Nephron (organoid): ENCODE results near the gene VPS4B.
A peak's percentile ranks its signal among the peaks of the same experiment; 100 is the strongest.

Experiments
- H3K27ac Mint-ChIP-seq, 3 experiments: 2 replicates each; pipeline ENCODE4 v1.8.0; 2020; ENCODE audit warnings: mixed read lengths in 3 of 3, mild to moderate bottlenecking in 2 of 3, moderate library complexity in 1 of 3
- H3K27me3 Mint-ChIP-seq: 2 replicates; pipeline ENCODE4 v1.8.0; 2021; ENCODE audit warnings: low read depth, mild to moderate bottlenecking, moderate library complexity, mixed read lengths
- H3K36me3 Mint-ChIP-seq: 2 replicates; pipeline ENCODE4 v1.8.0; 2020; ENCODE audit warnings: low read depth, mixed read lengths
- H3K4me1 Mint-ChIP-seq: 2 replicates; pipeline ENCODE4 v1.8.0; 2020; ENCODE audit warnings: mixed read lengths
- H3K4me3 Mint-ChIP-seq, 3 experiments: 2 replicates each; pipeline ENCODE4 v1.8.0; 2020; ENCODE audit warnings: mild to moderate bottlenecking in 3 of 3, mixed read lengths in 3 of 3, moderate library complexity in 2 of 3
- H3K9me3 Mint-ChIP-seq: 2 replicates; pipeline ENCODE4 v1.8.0; 2020; ENCODE audit warnings: mixed read lengths
- TF ChIP-seq, protein P1 (sequence below), 3 experiments: fragments of 200-600 bp; sonication (generic); IDR thresholded peaks; one replicate each; pipeline ENCODE4 v1.5.0; 2021; ENCODE audit warnings: antibody characterized with exemption in 3 of 3; ENCODE audit not compliant: unreplicated experiment in 3 of 3

Gene VPS4B

GRCh38 chr18:63339920-63340484, 82.3 kb downstream of the VPS4B start:
- Mint-ChIP-seq H3K36me3 (peaks cover 68% of the 10 kb centered on the region), H3K27me3 (no peaks in the 10 kb centered on the region), H3K9me3 (no peaks in the 10 kb centered on the region), H3K4me1 (no peaks in the 10 kb centered on the region), H3K27ac (no peak overlapping the region), H3K4me3 (no peak overlapping the region)
- TF ChIP-seq, protein P1, sequence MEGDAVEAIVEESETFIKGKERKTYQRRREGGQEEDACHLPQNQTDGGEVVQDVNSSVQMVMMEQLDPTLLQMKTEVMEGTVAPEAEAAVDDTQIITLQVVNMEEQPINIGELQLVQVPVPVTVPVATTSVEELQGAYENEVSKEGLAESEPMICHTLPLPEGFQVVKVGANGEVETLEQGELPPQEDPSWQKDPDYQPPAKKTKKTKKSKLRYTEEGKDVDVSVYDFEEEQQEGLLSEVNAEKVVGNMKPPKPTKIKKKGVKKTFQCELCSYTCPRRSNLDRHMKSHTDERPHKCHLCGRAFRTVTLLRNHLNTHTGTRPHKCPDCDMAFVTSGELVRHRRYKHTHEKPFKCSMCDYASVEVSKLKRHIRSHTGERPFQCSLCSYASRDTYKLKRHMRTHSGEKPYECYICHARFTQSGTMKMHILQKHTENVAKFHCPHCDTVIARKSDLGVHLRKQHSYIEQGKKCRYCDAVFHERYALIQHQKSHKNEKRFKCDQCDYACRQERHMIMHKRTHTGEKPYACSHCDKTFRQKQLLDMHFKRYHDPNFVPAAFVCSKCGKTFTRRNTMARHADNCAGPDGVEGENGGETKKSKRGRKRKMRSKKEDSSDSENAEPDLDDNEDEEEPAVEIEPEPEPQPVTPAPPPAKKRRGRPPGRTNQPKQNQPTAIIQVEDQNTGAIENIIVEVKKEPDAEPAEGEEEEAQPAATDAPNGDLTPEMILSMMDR (IDR thresholded peaks at IDR 0.05; ENCODE audit: unreplicated experiment in 3 of 3), result peak; percentile 43 to 59 (median 58)
